NOMO-1 treated with DMSO at 0.1 percent for 48 hours (cell line): ENCODE data around the gene FAM110A.
"Not testable (repeated sequence)": the region's sequence is repeated elsewhere in the genome, so short reads cannot be mapped to it uniquely, and the experiment has no call there.

Experiments
- DNase-seq: peaks from one replicate; lab custom pipeline; 2025; ENCODE audit not compliant: unreplicated experiment; lab: John Stamatoyannopoulos, UW

Gene FAM110A

DNA sequence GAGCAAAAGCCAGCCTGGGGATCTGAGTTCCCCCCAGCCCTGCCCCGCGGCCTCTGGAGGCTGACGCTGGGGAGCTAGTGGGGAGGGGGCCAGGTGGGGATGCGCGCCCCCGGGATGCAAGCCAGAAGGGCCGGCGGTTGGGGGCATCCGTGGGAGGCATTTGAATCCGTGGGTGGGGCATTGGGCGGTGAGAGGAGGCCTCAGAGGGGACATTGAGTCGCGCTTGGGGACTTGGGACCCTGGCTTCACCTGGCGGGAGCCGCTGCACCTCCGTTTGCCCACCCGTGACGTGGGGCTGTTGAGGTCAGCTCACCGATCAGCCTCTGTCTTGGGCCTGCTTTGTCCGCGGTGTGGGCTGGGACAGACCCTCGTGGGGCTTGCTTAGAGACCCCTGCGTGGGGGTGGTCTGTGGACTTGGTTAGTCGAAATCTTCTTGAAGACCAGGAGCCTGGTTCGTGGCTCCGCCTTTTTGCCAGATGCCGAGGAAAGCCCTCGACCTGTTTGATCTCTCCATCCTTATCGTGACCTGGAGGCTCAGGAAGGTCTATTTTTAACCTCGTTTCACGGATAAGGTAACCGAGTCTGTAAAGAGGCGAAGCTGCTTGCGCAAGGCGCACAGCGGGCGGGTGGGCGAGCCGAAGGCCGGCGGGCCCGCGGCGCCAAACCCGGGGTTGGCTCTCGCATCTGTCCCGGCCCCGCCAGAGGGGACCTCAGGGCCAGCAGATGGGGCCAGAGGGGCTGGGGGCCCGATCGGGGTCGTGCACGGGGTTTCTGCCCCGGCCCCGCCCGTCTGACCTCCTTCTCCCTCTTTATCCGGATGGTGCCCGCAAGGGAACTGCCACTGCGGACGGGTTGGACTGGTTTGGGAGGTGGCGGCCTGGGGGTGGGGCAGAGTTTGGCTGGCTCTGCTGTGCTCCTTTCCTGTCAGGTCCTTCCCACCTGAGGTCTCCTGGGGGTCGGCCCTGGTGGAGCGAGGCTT lies 8.3 kb downstream of the FAM110A start:
- DNase-seq: no peak

DNA sequence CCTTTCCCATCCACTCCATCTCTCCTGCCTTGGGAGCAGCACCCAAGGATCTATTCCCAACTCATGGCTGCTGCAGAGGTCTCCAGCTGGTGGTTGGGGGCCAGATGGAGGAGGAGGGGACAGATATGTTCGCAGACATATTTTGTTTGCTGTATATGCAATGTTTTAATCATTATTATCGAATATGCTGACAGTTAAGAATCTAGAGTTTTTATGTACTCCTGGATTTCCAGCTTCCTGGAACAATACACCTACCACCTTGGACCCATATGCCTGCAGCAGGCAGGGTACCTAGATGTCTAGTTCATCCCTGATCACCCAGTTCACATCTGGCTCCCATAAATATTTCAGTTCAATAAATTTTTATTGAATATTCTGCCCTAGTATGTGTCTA lies 9.0 kb downstream of the FAM110A start:
- DNase-seq: no peak

DNA sequence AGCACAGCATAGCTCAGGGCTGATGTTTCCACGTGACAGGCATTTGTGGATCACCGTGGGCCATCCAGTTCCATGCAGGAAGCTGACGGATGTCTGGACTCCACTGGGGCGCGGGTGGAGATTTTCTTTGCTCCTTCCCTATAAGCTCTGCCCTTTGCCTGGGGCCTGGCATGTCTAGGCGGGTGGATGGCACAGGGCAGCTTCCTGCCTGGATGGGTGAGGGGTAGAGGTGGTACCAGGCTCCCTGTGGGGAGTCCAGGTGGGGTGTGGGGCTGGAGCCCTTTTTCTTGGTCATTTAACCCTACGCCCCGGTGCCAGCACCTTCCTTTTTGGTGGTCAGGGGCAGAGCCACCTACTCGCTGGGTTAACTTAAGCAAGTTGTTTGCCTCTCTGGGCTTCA lies 10.4 kb downstream of the FAM110A start:
- DNase-seq: no peak

GRCh38 chr20:844473-845225 lies 11.1 kb downstream of the FAM110A start:
- peak; percentile 88 for DNase-seq

DNA sequence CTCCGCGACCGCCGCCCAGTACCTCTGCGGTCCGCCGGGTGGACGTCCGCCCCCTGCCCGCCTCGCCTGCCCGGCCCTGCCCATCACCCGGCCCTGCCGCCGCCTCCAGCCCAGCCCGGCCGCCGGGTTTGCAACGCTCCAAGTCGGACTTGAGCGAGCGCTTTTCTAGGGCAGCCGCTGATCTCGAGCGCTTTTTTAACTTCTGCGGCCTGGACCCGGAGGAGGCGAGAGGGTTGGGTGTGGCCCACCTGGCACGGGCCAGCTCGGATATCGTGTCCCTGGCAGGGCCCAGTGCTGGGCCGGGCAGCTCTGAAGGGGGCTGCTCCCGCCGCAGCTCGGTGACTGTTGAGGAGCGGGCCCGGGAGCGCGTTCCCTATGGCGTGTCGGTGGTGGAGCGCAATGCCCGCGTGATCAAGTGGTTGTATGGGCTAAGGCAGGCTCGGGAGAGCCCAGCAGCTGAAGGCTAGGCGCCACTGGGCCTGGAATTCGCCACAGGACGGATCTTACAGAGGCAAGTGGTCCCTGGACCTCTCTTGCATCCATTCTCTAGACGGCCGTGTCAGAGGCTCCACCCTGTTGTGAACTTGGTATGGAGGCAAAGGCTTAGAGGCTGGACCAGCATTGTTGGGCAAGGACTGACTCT lies 11.8 kb downstream of the FAM110A start:
- DNase-seq: no peak

- peak; percentile 65 for DNase-seq
These were observed 12.7 kb downstream of the FAM110A start for GRCh38 chr20:845941-846893.

GRCh38 chr20:846894-847278 lies 13.4 kb downstream of the FAM110A start:
- peak; percentile 87 for DNase-seq

- DNase-seq: no peak
These were observed 14.7 kb downstream of the FAM110A start for GRCh38 chr20:848193-848592.

- not testable (repeated sequence) for DNase-seq
These were observed 15.2 kb downstream of the FAM110A start for GRCh38 chr20:848731-849130.

DNA sequence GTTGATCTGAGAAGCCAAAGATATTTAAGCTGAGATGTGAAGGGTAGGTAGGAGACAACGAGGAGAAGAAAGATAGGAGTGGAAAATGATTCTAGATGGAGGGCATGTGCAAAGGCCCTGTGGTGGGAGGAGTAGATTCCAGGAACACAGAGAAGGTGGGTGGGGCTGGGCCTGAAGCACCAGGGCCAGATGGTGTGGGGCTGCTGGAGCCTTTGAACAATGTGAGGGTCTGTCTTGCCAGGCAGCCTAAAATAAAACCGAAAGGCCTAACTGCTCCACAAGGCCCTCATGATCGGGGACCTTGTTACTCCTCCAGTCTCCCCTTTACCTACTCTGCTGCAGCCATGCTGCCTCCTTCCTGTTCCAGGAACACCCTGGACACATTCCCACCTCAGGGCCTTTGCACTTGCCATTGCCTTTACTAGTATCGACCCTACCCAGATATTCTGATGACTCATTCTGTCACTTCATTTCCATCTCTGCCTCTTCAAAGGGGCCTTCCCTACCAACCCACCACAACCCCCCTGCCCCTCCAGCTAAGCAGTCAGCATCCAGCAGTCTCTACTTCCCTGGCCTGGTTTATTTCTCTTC lies 20.0 kb downstream of the FAM110A start:
- DNase-seq: no peak

GRCh38 chr20:854601-855000 lies 21.1 kb downstream of the FAM110A start:
- DNase-seq: no peak

- DNase-seq: no peak
These were observed 22.2 kb downstream of the FAM110A start for GRCh38 chr20:855466-856360.

DNA sequence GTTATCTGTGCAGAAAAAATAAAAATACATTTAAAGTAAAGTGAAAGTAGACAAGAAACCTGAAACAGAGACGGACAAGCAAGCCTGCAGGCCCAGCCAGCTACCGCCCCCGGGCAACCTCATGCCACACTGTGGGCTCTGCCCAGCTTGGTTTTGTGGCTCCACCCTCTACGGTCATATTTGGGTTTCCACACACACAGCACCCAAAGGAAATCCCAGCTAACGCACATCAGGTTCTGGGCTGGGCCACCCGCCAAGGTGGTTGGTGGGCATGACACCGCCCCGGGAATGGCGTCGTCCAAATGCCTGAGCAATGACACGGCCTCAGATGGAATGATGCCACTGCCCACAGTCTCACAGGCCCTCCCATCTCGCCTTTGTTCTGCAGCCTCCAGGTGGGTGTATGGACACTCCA lies 22.9 kb downstream of the FAM110A start:
- no peak for DNase-seq

DNA sequence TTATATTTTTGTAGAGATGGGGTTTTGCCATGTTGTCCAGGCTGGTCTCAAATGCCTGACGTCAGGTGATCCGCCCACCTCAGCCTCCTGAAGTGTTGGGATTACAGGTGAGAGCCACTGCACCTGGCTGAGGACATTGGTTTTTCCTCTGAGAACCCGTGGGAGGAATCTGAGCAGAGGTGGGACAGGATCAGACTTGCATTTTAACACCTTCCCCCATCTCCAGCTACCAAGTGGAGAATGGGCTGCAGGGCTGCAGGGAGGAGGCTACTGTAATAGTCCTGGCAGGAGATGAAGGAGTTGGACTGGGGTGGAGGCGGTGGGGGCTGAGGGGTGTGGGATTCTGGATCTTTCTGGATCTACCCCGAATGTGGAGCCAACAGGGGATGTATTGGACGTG lies 24.5 kb downstream of the FAM110A start:
- DNase-seq: no peak

DNA sequence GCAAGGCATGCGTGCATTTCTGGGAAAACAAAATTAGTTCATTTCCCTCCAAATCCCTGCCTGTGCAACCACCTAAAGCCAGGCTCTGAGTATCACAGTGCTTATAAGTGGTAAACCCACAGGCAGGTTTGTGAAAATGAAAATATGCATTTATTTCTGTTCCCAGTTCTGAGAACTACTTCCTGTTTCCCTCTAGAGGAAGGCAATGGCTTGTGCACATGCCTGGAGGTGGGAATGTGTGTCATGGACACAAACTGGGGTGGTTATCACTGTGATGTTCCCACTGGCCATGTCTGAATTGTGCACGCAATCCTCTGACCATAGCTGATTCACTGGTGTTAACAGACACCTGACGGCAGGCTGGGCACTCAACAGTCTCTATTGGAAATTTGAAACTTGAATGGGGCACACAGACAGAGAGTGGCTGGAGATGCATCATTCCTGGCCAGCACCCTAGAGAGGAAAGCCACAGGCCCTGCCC lies 26.3 kb downstream of the FAM110A start:
- DNase-seq: peak; percentile 17

GRCh38 chr20:860891-861290 lies 27.4 kb downstream of the FAM110A start:
- DNase-seq: no peak

- DNase-seq: no peak
These were observed 31.9 kb downstream of the FAM110A start for GRCh38 chr20:865440-865839.

- DNase-seq: no peak
These were observed 34.8 kb downstream of the FAM110A start for GRCh38 chr20:868279-868678.

DNA sequence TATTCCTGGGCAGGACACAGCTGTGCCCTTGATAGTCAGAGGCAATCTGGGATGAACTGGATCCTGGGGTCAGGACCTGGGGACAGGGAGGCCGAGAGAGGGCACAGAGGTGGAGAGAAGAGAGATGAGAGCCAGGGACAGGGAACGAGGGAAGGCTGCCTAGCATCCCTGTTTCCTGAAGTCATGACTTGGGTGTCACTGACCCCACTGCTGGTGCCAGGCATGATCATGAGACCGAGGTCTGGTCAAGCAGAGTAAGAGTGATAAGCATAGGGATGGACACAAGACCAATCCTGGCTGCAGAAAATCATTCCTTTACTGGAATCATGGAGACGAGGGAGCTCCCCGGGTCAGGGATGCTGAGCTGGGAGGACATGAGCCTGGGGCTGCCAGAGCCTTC lies 36.1 kb downstream of the FAM110A start:
- no peak for DNase-seq
